ENCODE data around the gene SORCS1.

The SORCS1 gene

DNA sequence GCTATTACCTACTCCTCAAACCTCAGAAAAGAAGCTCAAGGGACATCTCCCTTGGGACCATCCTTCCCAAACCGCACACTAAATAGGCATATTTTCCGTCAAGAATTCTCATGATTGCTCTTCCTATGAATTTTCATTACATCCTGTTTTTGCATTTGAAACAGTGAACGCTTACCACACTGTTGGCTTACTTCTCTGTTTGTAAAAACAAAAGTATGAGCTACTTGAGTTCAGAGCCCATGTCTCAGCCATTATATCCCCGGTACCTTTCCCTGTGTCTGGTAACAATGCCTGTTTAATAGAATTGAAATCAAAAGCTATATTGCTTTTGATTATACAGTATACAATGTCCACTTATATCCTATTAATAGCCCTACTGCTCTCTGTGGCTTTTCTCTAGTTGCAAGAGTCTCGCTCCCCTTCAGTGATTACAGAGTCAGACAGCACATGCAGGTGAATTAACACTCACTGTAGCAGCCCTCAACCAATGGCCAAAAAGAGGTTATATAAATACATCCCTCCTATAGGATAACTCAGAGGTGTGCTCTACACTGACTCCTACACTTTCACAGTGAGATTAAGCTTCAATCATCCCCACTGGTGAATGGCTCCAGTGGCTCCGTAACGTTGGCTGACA is 264.4 kb downstream of the SORCS1 start:
- no peak for DNase-seq (ENCODE audit: low read depth in 2 of 2)

- no peak for DNase-seq (ENCODE audit: low read depth in 2 of 2)
Observed at GRCh38 chr10:106898446-106898845, 266.1 kb downstream of the SORCS1 start.

- no peak for DNase-seq (ENCODE audit: low read depth in 2 of 2)
Observed at GRCh38 chr10:106897719-106898118, 266.8 kb downstream of the SORCS1 start.

- no peak for DNase-seq (ENCODE audit: low read depth in 2 of 2)
Observed at GRCh38 chr10:106894692-106895091, 269.8 kb downstream of the SORCS1 start.

GRCh38 chr10:106877574-106877973 is 286.9 kb downstream of the SORCS1 start:
- no peak for DNase-seq (ENCODE audit: low read depth in 2 of 2)

DNA sequence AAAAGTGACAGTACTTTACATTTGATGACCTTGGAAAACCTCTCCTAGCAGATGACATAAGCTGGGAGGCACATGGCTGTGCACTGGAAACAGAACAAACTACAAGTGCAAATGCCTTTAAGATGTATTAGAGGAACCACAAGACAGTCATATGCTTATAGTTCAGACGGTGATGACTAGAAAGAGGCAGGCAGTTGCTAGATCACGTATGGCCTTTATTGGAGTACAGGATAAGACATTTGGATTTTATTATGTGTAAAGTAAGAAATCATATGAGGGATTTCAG is 290.0 kb downstream of the SORCS1 start:
- DNase-seq (ENCODE audit: low read depth in 2 of 2) = no peak

DNA sequence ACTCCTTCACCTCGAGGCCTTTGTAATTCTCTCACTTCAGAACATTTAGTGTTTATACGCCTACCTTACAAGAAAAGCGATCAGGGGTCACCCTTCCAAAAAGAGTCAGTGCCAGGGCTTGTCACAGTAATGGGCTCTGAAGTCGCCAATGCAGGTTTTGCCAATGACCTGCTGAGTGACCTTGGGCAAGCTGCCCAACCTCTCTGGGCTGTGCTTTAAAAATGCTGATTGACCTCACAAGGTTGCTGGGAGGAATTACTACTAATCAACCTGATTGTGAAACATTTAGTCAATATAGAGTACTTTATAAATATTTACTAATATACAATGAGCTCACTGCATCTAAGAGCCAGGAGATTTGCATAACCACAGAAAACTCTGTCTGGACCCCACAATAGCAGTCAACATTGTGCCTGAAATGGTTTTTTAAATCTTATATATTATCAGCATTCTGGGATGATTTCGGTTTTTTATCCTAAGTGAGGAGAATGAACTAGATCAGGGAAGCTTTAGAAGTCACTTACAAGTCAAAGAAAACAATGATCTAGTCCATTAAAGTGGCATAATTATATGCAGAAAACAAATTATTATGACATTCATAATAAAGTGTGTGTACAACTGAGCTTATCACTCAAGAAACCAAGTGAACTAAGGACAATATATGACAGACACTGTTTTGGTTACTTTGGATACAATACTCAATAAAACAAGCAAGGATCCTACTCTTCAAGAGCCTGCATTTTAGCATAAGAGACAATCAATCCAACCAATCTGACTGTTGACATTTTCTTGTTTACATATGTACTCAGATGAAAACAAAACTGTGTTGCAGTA is 290.5 kb downstream of the SORCS1 start:
- no peak for DNase-seq (ENCODE audit: low read depth in 2 of 2)

DNA sequence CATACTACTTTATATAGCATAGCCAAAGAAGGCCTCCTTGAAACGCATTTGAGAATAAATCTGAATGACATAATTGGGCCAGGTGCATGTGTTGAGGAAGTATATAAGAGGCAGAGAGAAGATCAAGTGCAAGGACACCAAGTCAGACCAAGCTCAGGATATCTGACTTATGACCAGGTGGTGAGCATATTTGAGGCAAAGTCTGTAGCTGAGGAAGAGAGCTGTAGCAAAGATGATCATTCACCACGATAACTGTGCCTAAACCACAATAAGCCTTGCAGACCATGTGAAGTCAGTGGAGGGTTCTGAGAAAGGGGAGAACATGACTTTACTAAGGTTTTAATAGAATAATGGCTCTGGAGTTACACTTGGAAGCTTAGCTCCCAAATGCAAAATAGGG is 292.3 kb downstream of the SORCS1 start:
- no peak for DNase-seq (ENCODE audit: low read depth in 2 of 2)

DNA sequence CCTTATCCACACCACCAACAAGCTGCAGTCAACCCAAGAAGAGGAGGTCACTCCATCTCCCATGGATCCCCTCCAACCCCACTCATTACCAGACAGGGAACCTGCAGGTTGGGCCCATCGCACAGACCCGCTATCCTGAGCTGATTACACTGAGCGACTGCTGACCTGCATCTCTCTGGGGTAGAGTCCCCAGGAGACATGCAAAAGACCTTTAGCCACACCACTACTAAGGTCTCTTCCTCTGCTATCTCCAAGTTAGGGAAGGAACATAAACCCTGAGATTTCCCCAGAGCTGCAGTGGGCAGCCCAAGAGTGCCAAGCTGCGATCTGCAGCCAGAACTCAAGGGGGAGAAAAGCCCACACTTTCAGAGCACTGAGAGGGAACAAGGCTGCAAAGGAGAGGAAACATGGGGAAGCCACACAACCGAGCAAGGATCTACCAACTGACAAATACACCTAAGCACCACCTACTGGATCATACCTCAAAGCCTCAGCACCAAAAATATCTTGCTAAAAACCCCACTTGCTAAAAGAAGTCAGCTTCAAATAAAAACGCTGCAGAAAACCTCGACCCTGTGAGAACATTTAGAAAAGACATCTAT is 298.2 kb downstream of the SORCS1 start:
- DNase-seq (ENCODE audit: low read depth in 2 of 2) = no peak

GRCh38 chr10:106864031-106864430 is 300.5 kb downstream of the SORCS1 start:
- DNase-seq (ENCODE audit: low read depth in 2 of 2) = no peak

- no peak for DNase-seq (ENCODE audit: low read depth in 2 of 2)
Observed at GRCh38 chr10:106863549-106863948, 301.0 kb downstream of the SORCS1 start.

DNA sequence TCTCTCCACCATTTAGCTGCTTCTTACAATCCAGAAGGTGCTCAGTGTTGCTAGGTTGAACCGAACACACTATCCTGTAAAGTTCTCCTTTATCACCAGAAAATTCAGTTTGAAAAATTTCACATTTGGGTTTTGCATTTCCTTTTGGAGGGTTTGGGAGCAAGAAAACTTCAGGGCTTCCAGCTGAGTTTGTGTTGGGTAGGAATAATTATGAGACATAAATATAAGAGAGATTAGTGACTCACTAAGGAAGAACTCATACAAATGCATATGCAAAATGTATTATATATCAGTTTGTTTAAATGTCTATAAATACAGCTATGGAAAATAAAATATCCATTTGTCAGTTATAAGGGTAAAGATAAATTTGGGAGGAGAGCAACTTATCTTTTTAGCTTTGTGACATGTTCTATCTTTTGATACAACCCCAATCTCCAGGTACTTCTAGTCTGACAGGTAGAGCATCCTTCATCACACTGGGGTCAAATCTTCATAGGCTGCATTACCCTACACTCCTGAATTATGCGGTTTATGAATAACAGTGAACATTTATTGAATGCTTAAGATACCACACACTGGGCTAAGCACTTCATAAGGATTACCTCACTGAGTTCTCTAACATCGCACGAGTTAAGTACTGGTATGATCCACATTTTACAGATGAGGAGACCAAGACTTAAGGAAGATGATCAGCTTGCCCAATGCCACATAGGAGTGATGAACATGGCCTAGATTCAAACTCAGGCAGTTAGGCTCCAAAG is 304.4 kb downstream of the SORCS1 start:
- DNase-seq (ENCODE audit: low read depth in 2 of 2) = no peak

GRCh38 chr10:106857728-106858127 is 306.8 kb downstream of the SORCS1 start:
- no peak for DNase-seq (ENCODE audit: low read depth in 2 of 2)

DNA sequence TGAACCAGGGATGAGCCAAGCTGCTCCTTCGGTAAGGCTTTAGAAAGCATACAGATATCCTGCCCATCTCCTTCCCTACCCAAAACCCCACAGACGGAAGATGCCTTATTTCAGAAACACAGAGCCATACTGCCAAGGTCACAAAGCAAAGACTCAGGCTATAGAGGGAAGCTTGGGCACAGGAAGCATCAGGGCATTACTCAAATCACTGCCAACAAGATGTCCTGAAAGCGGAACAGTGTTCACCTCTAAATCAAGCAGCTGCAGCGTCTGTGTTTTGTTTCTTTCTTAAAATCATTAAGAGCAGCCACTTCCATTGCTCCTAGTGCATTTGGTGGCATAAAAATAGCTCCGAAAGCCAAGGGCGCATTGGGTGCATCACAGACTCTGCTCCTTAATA is 307.3 kb downstream of the SORCS1 start:
- no peak for DNase-seq (ENCODE audit: low read depth in 2 of 2)

GRCh38 chr10:106836933-106837663 is 327.4 kb downstream of the SORCS1 start:
- no peak for DNase-seq (ENCODE audit: low read depth in 2 of 2)

DNA sequence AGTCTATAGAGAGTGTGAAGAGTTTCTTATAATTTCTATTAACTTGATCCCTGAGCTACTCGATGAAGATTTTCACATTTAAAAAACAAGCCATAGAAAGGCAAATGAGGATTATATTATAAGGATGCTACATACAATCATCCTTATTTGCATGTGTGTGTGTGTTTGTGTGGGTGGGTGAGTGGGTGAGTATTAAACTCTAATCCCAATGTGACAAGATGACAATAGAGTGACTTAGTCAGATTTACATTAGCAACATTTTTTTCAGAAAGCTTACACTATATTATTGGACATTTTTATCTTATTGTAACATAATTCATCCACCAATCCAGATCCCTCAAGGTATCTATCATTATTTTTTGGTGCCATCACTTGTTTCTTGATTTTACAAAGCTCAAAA is 331.7 kb downstream of the SORCS1 start:
- DNase-seq (ENCODE audit: low read depth in 2 of 2) = no peak

GRCh38 chr10:106830471-106830870 is 334.0 kb downstream of the SORCS1 start:
- DNase-seq (ENCODE audit: low read depth in 2 of 2) = no peak

DNA sequence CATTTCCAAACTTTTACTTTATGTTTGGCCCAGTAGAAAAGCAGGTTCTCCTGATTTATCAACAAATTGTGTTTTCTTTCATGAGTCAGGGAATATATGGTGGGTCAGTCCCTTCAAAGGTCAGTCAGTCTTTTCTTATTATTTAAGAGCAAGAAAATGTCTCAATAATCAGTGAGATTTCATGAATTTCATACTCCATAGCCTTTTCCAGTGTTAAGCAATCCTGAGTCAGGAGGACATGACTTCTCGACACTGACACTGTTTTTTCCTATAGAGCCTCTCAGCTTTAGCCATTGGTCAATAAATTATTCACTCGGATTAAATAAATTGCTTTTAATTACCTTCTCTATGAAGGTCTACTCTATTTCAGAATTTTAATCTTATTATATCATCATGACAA is 334.5 kb downstream of the SORCS1 start:
- DNase-seq (ENCODE audit: low read depth in 2 of 2) = no peak

DNA sequence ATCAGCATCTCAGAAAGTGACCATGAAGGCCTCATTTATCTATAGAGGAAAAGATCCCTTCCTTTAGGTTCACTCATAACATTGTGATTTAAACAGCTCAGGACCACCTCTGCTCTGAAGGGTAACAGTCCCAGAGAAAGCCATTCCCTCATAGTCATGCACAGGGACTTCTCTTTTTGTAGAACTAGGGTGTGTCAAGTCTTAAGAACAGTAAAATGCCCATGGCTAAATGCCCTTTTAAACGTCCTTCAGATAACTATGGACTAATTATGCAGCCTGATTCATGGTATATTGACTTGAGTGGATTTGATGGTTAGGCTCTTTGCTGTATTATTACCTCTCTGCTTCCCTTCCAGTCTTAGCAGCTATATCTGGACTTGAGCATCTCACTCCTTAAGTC is 337.8 kb downstream of the SORCS1 start:
- no peak for DNase-seq (ENCODE audit: low read depth in 2 of 2)

DNA sequence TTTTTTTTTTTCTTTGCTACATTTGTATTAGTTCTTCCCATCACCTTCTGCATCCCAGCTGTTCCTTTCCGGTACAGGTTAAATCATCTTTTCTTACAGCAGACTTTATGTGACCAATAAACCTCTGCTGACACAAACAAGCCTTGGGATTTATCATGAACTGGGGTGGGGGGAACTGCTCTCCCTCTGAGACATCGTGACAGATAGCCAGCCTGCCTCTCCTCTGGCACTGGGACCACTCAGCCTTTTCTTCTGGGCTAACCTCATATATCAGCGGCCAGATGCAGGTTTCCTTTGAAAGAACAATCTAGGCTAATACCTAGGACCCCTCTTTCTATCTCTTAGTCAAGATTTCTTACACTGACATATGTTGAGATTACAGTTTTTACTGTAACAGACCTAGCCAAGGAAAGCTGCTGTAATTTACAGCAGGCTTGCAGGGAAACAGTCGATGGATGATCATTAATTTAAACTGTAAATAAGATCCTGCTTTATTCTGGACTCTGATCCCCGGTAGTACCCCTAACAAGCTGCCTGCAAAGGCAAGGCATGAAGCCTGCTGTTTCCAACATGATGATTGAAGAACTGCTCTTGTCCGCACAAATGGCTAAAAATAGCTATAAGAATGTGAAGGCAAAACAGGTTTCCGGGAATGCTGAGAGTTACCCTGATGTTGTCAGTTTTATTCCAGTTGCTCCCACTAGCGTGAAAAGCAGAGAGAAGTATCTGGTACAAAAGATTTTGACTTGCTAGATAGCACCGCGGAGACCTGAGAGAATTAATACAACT is 338.7 kb downstream of the SORCS1 start:
- no peak for DNase-seq (ENCODE audit: low read depth in 2 of 2)

DNA sequence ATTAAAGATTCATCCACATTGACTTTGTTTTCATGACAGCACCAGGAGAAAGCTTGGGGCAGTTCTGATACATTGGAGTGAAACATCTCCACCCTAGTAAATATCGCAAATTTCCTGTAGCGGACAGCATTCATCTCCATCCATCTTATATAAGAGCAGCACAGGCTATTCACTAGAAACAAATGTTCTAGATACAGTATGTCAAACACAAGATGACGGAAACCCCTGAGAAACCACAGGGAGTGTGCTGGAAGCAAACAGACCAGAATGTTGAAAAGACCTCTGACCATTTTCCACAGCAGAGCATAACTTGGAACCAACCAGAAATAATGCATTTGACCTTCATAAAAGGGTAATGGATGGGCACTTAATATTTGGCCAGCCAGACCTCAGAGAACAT is 343.9 kb downstream of the SORCS1 start:
- DNase-seq (ENCODE audit: low read depth in 2 of 2) = no peak
